NCI-H187 (cell line): ENCODE results near the gene ARHGAP26.

Source experiments
- DNase-seq, 2 experiments: peaks; one replicate each; lab custom pipeline; 2025; lab: John Stamatoyannopoulos, UW

The ARHGAP26 gene

GRCh38 chr5:143239882-143240518 lies 469.8 kb downstream of the ARHGAP26 start:
- DNase-seq, result no peak

- no peak for DNase-seq
Observed at GRCh38 chr5:143241892-143242291, 471.7 kb downstream of the ARHGAP26 start.

- no peak for DNase-seq
Observed at GRCh38 chr5:143243103-143243502, 472.9 kb downstream of the ARHGAP26 start.

GRCh38 chr5:143244000-143244736 lies 474.0 kb downstream of the ARHGAP26 start:
- DNase-seq, result no peak

GRCh38 chr5:143244990-143245389 lies 474.8 kb downstream of the ARHGAP26 start:
- no peak for DNase-seq

GRCh38 chr5:143245929-143246561 lies 475.9 kb downstream of the ARHGAP26 start:
- DNase-seq, result no peak

GRCh38 chr5:143247134-143247815 lies 477.1 kb downstream of the ARHGAP26 start:
- no peak for DNase-seq

GRCh38 chr5:143248391-143248790 lies 478.2 kb downstream of the ARHGAP26 start:
- no peak for DNase-seq

GRCh38 chr5:143248822-143249579 lies 478.8 kb downstream of the ARHGAP26 start:
- DNase-seq, result no peak

GRCh38 chr5:143249851-143250250 lies 479.7 kb downstream of the ARHGAP26 start:
- DNase-seq, result no peak

- DNase-seq, result no peak
Observed at GRCh38 chr5:143251190-143251589, 481.0 kb downstream of the ARHGAP26 start.

GRCh38 chr5:143251946-143252345 lies 481.8 kb downstream of the ARHGAP26 start:
- DNase-seq, result no peak

- DNase-seq, result no peak
Observed at GRCh38 chr5:143254819-143255218, 484.6 kb downstream of the ARHGAP26 start.

- DNase-seq, result no peak
Observed at GRCh38 chr5:143258559-143259253, 488.5 kb downstream of the ARHGAP26 start.

GRCh38 chr5:143259254-143259605 lies 489.1 kb downstream of the ARHGAP26 start:
- DNase-seq, result no peak

GRCh38 chr5:143261748-143262392 lies 491.7 kb downstream of the ARHGAP26 start:
- no peak for DNase-seq

- DNase-seq, result no peak
Observed at GRCh38 chr5:143262393-143263174, 492.4 kb downstream of the ARHGAP26 start.

- no peak for DNase-seq
Observed at GRCh38 chr5:143263272-143263810, 493.2 kb downstream of the ARHGAP26 start.

- no peak for DNase-seq
Observed at GRCh38 chr5:143265995-143266394, 495.8 kb downstream of the ARHGAP26 start.

GRCh38 chr5:143267186-143267585 lies 497.0 kb downstream of the ARHGAP26 start:
- DNase-seq, result no peak
